Superior temporal gyrus (tissue), 1 donor: ENCODE results near the gene SYTL3.
A peak's percentile ranks its signal among the peaks of the same experiment; 100 is the strongest.

Source experiments
- DNase-seq: peaks from one replicate; pipeline ENCODE4 v3.0.0-alpha.2; 2016; ENCODE audit errors: extremely low spot score

SYTL3 gene

GRCh38 chr6:158725704-158726103, 75.8 kb downstream of the SYTL3 start:
- no peak for DNase-seq

GRCh38 chr6:158729906-158730540, 80.2 kb downstream of the SYTL3 start:
- DNase-seq, result no peak

GRCh38 chr6:158730541-158730907, 80.7 kb downstream of the SYTL3 start:
- DNase-seq, result no peak

- no peak for DNase-seq
Observed at GRCh38 chr6:158735009-158735408, 85.2 kb downstream of the SYTL3 start.

GRCh38 chr6:158737082-158737709, 87.3 kb downstream of the SYTL3 start:
- DNase-seq, result no peak

GRCh38 chr6:158737710-158738615, 88.1 kb downstream of the SYTL3 start:
- DNase-seq, result no peak

- no peak for DNase-seq
Observed at GRCh38 chr6:158739673-158740072, 89.8 kb downstream of the SYTL3 start.

- DNase-seq, result no peak
Observed at GRCh38 chr6:158743033-158743651, 93.3 kb downstream of the SYTL3 start.

GRCh38 chr6:158744986-158745430, 95.2 kb downstream of the SYTL3 start:
- no peak for DNase-seq

- DNase-seq, result no peak
Observed at GRCh38 chr6:158751224-158751623, 101.4 kb downstream of the SYTL3 start.

GRCh38 chr6:158751921-158752320, 102.1 kb downstream of the SYTL3 start:
- no peak for DNase-seq

- peak; percentile 96 for DNase-seq
Observed at GRCh38 chr6:158752613-158753012, 102.8 kb downstream of the SYTL3 start.

GRCh38 chr6:158753811-158754210, 104.0 kb downstream of the SYTL3 start:
- no peak for DNase-seq

GRCh38 chr6:158754738-158755137, 104.9 kb downstream of the SYTL3 start:
- DNase-seq, result no peak

- DNase-seq, result no peak
Observed at GRCh38 chr6:158755636-158756035, 105.8 kb downstream of the SYTL3 start.

GRCh38 chr6:158756126-158756525, 106.3 kb downstream of the SYTL3 start:
- no peak for DNase-seq

- no peak for DNase-seq
Observed at GRCh38 chr6:158756977-158757752, 107.3 kb downstream of the SYTL3 start.

GRCh38 chr6:158757753-158758090, 107.9 kb downstream of the SYTL3 start:
- DNase-seq, result no peak

GRCh38 chr6:158758451-158758860, 108.6 kb downstream of the SYTL3 start:
- DNase-seq, result no peak

GRCh38 chr6:158758941-158759479, 109.2 kb downstream of the SYTL3 start:
- no peak for DNase-seq

GRCh38 chr6:158759966-158760617, 110.2 kb downstream of the SYTL3 start:
- DNase-seq, result no peak
